Pons (tissue), 1 donor: ENCODE results near the gene E2F3.

Experiments
- DNase-seq: peaks from one replicate; pipeline ENCODE4 v3.0.0-alpha.2; 2016; ENCODE audit warnings: low spot score

E2F3 gene

GRCh38 chr6:20402342-20403069, 827 bp downstream of the E2F3 start:
- peak; percentile 59 for DNase-seq

DNA sequence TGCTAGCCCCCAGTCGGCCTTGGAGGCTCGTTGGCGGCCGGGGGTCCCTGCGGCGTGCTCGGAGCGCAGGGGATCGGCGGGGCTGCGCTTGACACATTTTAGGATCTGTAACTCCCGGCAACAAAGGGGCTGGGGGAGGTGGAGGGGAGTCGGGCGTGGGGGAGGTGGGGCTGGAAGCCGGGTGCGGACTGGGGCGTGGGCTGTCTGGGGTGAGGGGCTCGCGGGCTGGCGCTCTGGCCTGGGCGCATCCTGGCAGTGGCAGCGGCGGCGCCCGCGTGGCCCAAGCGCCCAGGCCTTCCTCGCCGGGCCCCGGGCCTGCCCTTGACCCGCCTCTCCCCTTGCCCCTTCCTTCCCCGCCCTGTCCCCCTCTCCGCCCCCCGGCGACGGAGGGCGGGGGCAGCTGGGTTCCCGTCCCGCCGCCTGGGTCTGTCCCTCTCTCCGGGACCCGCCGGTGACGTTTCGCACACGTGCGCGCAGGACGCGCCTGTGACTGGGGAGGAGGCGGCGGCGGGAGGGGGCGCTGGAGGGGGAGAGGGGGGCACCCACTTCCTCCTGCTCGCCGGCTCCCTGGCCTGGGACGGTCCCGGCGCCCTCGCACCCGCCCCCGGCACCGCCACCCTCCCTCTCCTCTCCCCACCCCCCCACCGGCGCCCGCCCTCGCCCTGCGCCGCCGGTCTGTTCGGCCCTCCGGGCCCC, 1.5 kb downstream of the E2F3 start:
- DNase-seq, result peak; percentile 71

DNA sequence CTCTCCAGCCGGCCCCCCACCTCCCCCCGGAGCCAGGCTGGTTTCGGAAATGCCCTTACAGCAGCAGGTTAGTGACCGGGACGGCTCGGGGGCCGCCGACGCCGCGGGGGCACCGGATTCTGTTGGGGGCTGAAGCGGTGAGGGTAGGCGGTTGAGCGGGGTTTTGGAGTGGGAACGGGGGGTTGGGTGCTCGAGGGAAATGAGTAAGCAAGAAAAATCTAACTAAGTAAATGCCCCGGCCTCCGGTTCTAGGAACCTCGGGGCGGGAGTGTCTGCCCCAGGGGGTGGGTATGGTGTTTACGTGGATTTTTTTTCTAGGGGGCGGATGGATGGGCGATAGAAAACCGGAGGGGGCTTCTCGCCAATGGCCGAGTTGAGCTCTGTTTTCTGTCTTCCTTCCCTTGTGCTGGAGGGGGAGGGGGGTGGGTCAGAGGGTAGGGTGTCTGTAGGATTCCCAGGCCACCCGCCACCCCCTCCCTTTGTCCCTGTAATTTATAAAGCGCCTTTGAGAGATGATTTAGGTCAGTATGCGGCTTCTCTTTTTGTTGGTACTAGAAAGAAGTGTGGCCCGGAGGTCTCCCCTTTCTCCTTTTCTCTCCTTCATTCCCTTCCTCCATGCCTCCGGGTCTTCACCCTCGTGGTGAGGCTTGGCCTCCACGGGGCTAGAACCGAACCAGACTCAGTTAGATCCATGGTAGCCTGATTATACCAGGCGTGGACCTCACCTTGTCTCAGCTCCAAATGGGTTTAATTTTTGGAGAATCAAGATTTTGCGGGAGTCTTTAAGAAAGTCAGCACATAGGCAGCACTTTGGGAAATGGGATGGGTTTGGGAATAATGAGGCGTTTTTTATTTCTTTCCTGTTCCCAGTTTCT, 2.3 kb downstream of the E2F3 start:
- DNase-seq, result peak; percentile 23

DNA sequence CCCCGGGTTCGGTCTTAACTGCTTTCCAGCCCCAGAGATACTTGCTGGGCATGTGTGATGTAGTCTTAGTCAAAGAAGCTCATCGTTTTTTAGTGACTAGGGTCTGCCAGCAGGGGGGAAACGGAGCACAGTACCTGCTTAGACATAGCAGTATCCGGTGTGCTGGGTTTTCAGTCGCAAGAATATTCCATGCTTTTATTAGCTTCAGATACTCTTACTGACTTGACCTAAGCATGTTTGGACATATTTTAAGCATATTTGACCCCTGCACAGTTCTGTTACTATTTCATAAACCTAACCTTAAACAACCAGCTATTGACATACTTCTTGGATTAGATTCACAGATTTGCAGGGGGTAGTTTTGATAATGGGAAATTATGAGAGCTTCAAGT, 3.0 kb downstream of the E2F3 start:
- no peak for DNase-seq

GRCh38 chr6:20408851-20409250, 7.2 kb downstream of the E2F3 start:
- no peak for DNase-seq

- no peak for DNase-seq
These were observed 7.8 kb downstream of the E2F3 start for GRCh38 chr6:20409427-20409971.

GRCh38 chr6:20411544-20411943, 9.9 kb downstream of the E2F3 start:
- no peak for DNase-seq

DNA sequence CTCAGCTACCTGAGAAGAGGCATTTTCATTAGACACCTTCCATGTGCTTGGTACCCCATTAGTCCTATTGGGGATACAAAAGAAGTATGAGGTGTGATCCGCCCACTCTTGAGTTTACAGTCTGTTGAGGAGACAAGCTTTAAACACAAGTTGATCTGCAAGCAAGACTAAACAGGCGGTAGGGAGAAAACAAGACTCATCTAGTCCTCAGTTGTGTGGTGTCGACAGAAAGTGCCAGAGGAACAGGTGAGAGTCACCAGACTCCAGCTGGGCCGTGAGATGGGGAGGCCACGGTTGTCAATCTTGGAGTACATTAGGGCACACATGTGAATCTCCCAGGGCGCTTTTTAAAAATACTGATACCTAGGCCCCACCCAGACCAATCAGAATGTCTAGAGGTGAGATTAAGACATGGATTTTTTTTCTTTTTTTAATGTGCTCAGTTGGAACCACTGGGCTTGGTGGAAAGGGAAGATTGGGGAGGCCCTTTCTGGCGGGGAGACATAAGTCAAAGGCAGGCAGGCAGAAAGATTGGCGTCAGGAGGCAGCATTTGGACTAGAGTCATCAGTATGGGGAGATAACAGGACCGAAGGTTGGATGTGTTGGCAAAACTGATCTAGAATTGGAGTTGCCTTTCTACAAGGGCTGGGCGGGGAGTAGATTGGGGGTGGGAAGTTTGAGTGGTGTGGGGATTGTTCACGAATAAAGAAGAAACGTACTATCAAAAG, 10.4 kb downstream of the E2F3 start:
- no peak for DNase-seq

- DNase-seq, result no peak
These were observed 11.0 kb downstream of the E2F3 start for GRCh38 chr6:20412682-20413073.

DNA sequence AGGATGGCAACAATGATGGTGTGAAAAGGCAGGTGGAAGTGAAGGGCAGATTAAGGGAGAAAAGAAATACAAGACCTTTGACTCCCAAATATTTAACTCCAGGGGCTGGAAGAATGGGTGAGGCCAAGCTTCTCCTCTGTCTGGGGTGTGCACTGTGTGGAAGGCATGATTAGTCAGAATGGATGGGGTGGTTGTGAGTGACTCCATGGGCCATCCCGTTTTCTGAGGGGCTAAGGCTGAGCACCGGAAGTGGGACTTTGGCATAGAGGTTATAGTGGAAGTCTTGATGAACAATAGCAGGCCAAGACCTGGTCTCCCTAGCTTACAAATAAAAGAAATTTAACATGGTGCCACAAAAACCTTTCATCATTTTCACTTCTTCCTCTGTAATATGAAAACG, 12.1 kb downstream of the E2F3 start:
- no peak for DNase-seq

- DNase-seq, result no peak
These were observed 13.0 kb downstream of the E2F3 start for GRCh38 chr6:20414711-20415110.

DNA sequence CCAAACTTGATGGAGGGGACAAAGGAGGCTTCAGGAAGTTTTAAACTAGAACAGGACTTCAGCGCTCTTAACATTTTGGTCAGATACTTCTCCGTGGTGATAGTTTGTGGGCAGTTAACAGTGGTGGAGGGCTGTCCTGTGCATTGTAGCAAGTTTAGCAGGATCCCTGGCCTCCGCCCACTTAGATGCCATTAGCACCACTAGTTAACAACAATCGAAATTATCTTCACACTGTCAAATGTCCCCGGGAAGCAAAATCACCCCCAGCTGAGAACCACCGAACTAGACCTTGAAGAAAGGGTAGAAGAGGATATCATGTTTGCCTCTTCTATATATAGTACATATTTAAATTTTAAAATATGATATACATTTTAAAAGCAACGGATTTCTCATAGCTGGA, 13.6 kb downstream of the E2F3 start:
- no peak for DNase-seq

DNA sequence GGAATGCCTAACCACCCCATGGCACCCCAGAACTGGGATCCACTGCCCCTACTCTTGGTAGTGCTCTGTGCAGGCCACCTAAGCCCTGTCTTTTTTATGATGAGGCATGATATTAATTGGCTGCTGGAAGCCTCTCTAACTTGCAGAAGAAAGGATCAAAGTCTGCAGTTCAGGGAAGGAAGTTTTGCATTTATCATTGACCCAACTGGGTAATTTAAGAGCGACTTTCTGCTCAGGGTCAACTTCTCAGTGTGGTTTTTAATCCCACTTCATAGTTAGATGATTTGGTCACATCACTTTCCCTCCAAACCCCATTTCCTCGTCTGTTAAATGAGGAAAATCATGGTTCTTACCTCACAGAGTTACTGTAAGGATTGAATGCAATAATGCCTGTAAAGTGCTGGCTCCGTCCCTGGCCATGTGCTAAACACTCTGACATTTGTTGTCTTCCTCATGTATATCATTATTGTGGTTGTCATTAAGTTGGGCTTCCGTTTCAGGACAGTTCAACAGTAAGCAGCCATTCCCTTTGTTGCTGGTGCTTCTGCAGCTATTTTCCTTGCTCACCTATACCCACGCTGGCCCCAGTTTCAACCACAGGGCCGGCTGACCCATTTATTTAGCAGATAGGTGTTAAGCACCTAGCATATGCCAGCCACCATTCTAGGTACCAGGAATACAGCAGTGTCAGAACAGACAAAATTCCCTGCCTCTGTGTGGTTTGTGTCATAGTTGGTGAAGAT, 14.2 kb downstream of the E2F3 start:
- DNase-seq, result no peak

- DNase-seq, result no peak
These were observed 15.1 kb downstream of the E2F3 start for GRCh38 chr6:20416567-20417345.

DNA sequence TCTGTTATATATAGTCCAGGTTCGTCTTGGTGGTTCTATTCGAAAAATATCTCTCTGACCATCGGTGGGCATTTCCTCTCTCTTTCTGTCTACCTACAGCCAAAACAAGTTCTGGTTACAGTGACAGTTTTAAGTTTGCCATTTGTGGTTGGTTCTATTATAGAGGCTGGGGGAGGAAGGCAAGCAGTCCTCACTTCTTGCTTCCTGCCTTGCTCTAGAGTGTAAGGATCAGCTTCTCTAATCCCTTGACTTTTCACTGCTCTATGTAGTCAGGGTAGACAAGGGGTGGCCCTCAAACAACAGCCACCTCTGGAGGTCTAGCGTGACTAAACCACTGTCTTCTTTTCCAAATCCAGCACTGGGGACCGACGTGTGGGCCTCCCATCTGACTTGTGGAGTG, 16.1 kb downstream of the E2F3 start:
- DNase-seq, result no peak

GRCh38 chr6:20426177-20427082, 24.8 kb downstream of the E2F3 start:
- DNase-seq, result no peak

DNA sequence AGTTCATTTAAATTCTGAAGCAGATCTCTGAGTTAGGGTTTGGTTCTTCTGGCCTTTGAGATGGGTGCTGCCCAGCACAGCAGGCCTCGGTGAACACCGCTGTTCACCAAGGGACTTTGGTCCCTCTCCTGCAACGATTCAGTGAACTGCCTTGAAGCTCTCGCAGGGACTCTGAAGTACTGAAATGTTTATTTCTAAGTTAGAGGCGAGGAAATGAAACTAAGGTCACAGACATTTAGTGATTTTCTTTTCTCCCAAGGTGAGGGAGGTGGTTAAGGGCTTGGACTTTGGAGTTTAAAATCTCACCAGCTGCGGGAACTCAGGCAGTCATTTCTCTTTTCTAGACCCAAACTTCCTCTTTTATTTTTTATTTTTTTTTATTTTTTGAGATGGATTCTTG, 26.2 kb downstream of the E2F3 start:
- DNase-seq, result no peak

- no peak for DNase-seq
These were observed 31.0 kb downstream of the E2F3 start for GRCh38 chr6:20432692-20433091.

DNA sequence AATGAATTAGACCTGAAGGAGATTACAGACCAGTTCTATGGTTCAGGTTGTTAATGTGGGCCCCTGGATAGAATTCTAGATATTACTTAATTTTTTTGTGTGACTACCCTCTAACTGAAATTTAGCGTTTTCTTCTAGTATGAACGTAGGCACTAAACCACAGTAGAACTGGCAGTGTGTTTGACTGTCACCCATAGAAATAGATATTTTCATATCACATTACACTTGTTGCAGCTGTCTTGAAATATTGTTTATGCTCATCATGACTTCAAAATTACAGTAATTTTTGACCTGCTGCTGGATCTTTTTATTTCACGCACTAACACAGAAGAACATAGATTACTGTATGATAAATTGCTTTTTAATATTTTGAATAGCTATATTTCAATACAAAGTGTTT, 31.6 kb downstream of the E2F3 start:
- DNase-seq, result no peak
